ENCODE measurements around the gene GPR65.

Gene GPR65

DNA sequence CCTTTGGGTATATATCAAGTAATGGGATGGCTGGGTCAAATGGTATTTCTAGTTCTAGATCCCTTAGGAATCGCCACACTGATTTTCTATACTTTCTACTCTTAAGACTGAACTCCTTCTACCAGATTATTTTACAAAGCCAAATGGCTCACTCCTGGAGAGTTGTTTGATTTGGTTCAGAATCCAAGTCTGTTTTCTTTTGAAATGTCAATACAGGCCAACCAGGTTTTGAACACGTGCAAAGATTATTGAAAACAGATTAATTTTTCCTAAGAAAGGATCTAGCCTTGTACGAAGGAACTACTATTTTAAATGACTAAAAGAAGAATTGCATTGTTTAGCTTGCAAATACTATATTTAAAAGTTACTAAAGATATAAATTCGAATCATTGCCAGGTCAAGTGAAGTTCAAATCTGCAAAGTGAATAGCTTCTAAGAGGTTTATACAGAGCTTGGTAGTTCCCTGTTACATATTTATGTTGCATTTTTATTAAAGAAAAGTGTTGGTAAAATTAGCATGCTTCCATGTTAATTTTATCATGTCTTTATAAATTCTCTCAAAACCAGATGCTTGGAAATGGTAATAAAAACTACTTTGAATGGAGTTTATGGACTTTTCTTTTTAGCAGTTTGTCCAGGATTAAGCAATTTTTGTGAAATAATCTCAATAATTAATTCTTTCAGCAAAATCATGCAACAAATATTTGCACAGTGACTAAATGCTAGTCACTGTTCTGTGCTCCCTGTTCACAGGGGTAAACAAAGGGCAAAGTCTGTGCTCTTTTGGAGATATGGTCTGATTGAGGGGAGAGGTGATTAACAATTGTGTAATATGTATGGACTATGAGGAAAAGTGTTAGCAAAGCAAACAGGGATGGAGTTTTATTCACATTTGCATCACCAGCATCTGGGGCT is 38.9 kb downstream of the GPR65 start:
- DNase-seq: no peak

DNA sequence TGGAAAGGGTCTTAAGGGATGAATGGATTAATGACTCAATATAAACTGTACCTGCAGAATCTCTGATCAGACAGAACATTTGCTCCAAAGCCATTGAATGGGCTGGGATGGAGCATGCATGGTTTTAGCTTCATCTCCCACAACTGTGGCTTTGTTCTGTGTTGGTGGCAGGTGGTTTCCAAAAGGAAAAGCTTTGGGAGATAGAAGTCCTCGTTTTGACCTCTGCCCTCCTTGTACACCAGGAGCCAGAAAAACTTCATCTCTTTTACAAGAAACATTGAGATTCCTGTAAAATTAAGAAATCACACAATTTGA is 39.5 kb downstream of the GPR65 start:
- no peak for DNase-seq

DNA sequence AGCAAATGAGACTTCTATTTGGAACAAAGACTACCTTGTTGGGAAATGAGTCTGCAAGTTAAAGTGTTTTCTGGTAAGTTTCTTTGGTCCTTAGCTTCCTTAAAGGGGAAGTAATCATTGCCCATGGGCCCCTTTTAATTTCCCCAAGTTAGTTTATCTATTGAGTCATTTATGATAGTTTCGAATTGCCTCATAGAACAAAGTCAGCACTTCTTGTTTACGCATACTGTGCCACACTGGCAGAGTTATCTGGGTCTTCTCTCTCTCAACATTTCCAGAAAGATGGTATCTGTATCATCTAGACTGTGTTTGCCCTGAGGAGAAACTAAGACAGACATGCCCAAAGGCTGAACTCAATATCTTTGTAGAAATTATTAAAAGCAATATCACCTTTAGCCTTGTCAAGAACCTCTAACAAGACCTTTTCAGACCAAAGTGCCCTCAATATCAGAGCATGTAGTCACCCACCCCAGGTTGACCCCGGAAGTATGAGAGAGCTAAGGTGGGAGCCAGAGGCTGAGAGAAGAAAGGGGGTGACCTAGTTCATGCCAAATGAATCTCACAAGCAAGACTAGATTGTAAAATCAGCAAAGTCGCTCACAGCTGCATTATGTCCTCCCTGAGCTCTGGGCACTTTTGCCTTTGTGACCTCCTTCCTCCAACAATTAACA is 40.0 kb downstream of the GPR65 start:
- no peak for DNase-seq

DNA sequence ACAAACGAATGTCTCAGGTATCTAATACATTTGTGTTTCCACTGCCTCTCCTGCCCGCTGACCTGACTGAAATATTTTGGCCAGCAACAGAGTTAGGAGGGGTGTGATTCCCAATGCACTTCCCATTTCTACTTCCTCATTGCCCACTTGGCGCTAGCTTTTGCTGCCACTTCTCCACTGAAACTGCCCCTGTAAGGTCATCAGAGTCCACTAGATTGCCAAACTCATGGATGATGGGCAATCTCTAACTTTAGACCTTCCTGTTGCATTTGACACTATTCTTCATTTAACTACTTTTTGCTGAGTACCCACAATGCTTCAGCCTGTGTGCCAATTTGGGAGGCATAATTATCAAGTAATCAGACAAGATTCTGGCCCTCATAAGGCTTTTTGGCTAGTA is 40.8 kb downstream of the GPR65 start:
- no peak for DNase-seq

DNA sequence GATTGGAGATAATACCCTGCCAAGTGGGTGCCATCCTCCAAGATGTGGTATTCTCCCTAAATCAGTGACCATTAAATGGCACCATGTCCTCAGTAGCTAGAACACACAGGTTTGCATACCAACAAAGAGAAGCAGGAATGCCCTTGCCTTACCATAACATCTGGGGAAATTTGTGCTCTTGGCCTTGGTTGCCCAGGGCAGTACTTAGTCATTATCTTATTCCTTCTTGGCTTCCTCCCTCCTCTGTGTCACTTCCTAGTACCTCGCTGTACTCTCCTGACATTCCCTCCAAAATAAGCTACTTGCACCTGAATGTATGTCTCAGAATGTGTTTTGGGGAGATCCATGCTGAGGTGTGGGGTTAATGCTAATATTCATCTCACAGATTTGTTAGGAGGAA is 43.4 kb downstream of the GPR65 start:
- DNase-seq: no peak

DNA sequence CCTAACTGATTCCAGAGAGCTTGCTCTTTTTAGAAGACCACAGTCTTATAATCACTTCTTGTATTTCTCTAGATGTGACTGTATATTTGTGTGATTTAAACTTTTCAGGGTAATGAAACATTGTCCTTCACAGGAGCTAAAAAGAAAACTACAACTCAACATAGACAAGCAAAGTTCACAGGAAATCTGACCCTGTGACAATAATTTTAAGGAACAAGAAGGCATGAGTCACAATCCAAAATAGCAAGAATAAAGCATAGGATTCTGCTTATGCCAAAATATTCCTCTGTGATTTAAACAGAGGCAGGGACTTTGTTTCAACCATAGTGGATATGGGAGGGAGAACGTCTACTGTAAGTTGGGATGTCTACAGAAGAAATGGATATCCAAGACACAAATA is 44.3 kb downstream of the GPR65 start:
- DNase-seq: no peak

DNA sequence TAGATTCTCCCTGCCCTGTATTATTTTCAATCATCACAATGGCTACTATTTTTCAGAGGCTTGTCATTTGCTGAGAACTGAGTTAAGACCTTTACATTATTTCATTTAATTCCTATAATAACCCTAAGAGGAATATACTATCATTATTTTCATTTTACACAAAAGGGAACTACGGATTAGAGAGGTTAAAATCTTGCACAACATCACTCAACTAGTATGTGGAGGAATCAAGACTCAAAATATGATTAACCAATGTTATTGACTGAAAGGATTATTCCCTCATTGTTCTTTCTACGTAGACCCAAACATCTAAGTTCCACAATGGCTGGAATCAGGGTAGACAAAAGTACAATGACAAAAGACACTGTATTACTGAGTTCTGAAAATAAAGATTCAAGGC is 45.0 kb downstream of the GPR65 start:
- no peak for DNase-seq

DNA sequence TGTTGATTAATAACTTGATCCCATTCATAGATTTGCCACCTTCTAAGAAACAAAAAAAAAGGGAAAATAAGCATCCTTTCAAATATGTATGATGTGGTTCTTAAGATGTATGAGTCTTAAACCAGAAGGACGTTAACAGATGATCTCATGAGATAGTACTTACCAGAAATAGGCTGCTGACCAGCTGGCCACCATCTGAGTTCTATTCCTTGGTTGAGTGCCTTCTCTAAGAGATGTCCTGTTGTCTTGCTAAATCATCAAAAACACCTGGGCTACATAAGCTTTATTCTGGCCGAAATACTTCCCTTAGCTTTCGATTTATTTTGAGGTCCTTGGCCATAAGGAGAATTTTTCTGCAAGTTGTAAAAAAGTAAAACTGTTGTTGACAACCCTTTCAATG is 55.6 kb downstream of the GPR65 start:
- DNase-seq: no peak

DNA sequence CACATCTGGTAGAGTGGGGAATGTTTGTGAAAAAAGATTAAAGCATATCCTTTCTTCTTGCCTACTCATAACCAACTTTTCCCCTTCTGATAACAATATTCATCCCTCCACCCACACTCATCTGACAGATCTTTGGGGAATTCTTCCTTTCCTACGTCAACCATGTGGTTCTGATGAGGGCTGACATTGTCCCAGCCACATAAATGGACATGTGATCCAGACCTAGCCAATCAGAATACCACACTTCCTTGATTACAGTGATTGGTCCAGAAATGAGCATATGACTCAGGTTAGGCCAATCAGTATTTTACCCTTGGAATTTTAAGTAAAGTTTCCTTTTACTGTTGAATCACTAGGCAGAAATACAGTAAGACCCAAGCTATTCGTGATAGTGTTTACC is 58.9 kb downstream of the GPR65 start:
- no peak for DNase-seq
